HG03108 (cell line): ENCODE results near the gene MCHR1.

ENCODE experiments used
- ATAC-seq: cut with Tn5 transposase; IDR thresholded peaks from one replicate; pipeline ENCODE4 v1.9.1; 2021; ENCODE audit warnings: moderate library complexity; ENCODE audit not compliant: unreplicated experiment

The MCHR1 gene

GRCh38 chr22:40723396-40723933, 44.2 kb downstream of the MCHR1 start:
- no peak for ATAC-seq

GRCh38 chr22:40726514-40726913, 47.2 kb downstream of the MCHR1 start:
- no peak for ATAC-seq

GRCh38 chr22:40727070-40727963, 48.0 kb downstream of the MCHR1 start:
- no peak for ATAC-seq

GRCh38 chr22:40727964-40728615, 48.8 kb downstream of the MCHR1 start:
- no peak for ATAC-seq

GRCh38 chr22:40728731-40729189, 49.5 kb downstream of the MCHR1 start:
- no peak for ATAC-seq

GRCh38 chr22:40729284-40729683, 50.0 kb downstream of the MCHR1 start:
- ATAC-seq = no peak
